HG02759 (cell line): ENCODE measurements around the gene NODAL.

Source experiments
- ATAC-seq: cut with Tn5 transposase; IDR thresholded peaks from one replicate; pipeline ENCODE4 v1.9.1; 2021; ENCODE audit warnings: mild to moderate bottlenecking, moderate library complexity; ENCODE audit not compliant: unreplicated experiment

NODAL gene

DNA sequence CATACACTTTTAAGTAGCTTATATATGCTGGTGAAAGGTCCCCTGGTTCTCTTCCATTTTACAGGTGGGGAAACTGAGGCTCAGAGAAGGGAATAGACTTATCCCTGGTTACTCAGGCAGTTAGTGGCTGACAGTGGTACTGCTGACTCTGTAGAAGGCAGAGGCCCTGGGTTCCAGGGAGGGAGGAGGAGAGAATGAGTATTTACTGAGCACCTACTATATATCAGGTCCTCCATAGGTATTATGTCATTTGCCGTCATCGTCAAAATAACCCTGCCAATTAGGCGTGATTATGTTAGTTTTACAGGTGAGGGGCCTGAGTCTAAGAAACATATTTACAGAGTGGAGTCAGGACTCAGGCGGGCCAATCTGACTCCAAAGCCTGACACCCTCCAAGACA is 23.8 kb upstream of the NODAL start:
- ATAC-seq, result no peak

DNA sequence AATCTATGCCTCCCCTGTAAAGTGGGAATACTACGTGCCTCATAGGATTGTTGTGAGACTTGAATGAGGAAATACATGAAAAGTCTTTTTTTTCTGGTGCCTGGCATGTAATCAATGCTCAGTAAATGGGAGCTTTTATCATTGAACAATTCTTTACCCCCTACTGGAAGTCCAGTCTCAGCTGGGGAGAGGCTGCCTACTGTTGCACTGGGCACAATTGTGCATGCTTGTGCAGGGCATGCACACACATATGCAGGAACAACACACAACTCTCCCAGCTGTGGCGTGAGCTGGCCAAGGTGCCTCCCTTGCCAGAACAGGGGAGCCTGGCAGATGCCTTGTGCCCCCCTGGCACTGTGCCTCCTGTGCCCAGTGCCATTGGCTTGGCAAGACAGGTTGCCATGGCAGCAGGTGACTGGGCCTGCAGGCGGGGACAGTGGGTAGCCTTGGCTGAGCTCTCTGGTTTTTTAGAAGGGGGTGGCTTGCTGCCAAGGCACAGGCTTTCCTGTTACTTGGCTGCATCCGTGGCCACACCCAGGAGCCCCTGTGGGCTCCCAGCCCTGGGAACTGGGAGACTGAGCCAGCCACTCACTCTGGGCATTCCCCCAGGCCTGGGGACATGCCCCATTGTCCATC is 21.0 kb upstream of the NODAL start:
- no peak for ATAC-seq

DNA sequence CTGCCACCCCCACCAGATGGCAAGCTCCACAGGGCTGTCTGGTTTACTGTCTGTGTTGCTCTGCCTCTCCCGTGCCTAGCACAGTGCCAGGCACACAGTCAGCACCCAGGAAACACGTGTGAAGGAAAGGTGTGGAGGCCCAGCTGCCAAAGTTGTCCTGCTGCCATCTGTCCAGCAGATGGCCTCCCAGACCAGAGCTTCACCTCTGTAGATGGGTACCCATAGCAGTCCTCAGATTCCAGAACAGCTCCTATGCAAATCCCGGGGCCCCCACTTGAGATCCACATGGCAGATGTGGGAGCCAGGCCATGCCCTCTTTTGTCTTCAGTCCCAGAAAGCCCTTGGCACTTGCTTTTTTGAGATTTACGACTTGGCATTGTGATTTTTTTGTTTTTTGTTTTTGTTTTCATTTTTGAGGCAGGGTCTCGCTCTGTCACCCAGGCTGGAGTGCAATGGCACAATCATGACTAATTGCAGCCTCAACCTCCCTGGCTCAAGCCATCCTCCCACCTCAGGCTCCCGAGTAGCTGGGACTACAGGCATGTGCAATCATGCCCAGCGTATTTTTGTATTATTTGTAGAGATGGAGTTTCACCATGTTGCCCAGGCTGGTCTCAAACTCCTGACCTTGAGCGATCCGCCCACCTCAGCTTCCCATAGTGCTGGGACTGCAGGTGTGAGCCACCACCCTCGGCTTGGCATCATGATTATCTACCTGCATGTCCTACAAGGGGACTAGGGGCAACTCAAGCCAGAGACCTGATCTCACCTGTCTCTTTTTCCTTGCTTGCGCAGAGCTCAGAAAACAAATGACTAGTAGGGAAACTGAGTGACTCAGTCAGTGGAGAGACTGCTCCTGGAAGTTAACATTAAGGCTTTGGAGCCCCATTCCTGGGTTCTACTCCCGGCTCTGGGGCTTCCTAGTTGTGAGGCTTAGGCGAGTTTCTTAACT is 20.2 kb upstream of the NODAL start:
- no peak for ATAC-seq

DNA sequence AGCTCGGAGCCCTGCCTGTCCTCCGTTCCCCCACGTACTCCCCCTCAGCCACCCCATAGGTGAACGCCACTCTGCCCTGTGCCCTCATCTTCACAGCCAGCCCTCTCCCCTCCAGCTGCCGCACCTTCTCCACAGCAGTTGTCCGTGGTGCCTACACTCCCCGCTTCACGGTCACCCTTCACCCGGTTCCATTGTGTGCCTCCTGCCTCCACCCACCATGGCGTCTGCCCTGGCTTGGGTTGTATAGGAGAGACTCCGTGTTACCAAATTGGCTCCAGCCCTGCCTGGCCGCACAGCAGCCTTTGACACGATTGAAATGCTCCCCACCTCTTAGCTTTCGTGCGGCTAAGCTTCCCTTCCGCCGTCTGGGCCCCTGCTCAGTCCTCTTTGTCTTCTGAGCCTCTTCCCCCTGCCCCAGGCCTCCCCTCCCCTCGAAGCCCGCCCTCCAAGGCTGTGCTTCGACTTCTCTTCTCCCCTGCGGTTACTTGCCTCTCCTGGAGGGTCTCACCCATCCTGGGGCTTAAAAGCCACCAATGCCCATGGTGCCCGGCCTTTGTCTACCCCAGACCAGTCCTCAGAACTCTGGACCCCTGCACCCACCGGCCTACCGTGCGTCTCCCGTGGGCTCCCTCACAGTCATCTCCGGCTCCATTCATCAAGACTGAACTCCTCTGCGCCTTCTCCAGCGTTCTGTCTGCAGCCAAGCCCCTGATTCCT is 18.5 kb upstream of the NODAL start:
- ATAC-seq, result no peak

DNA sequence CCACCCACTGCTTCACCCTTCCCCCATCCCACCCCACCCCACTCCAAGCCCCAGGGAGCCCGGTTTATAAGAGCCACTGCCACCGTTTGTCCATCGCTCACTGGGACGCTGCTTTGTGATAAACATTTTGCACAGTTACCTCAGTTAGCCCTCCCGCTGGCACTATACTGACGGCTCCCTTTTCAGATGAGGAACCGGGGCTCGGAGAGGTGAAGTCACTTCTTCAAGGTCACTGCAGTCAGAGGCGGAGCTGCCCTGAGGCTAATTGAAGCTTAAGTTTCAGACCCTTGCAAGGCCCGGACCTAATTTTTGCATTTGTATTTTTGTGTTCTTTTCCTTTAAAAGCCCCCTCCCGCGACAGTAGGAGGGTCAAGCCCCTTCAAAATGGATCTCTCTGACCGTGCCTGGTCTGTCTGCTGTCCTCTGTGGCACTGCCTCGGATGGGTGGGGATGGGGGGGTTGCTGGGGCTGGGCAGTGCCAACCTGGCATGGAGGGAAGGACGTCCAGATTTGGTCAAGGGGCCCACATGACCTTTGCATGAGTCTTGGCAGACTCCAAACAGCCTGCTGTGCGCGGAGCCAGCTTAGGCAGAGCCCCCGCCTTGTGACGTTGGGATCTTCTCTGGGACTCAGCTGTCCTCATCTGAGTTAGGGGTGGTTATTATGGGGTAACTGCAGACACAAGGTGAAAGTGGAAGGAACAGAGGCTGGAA is 17.7 kb upstream of the NODAL start:
- ATAC-seq, result no peak

DNA sequence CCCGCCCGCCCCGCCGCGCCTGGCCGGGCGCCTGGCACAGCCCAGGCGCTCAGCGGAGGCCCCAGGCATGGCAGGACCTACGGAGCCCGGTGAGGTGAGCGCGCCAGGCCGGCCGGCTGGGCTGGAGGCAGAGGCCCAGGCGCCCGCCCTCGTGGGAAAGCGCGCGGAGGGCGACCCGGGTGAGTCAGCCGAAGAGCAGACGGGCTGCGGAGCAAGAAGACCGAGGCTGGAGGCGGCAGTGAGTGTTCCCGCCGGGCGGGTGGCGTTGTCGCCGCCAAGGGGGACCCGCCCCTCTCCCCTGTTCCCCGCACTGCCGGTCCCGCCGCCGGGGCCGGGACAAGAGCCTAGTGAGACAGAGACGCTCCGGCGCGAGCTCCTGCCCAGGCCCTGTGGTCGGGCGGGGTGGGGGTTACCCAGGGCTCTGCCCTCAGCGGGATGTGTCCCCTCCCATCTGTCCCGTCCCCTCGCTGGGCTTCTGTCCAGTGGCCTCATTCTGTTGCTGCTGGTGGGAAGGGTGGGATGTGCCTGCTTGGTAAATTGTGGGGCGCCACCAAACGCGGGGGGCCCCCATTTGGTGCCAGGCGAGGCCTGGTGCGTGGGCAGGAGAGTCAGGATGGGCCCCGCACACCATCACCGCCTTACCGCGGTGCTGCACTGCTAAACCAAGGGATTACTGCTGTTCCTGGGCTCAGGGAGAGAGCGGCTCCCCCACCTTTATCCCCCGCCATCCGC is 17.0 kb upstream of the NODAL start:
- no peak for ATAC-seq

DNA sequence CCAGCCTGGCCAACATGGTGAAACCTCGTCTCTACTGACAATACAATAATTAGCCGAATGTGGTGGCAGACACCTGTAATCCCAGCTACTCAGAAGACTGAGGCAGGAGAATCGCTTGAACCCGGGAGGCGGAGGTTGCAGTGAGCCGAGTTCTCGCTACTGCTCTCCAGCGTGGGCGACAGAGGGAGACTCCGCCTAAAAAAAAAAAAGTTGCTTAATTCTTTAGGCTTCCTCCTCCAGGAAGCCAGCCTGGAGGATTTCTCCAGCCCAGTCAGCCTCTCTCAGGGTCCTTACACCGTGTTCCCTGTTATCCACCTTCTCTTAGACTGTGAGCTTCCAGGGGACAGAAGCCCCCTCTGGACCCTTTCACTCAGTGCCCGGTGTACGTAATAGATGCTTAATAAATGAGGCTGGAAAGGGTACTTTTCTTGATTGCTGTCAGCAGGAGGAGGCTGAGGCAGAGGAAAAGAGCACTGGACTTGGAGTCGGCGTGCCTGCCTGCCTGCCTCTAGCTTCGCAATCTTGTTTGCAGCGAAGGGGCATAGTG is 16.4 kb upstream of the NODAL start:
- ATAC-seq, result no peak

DNA sequence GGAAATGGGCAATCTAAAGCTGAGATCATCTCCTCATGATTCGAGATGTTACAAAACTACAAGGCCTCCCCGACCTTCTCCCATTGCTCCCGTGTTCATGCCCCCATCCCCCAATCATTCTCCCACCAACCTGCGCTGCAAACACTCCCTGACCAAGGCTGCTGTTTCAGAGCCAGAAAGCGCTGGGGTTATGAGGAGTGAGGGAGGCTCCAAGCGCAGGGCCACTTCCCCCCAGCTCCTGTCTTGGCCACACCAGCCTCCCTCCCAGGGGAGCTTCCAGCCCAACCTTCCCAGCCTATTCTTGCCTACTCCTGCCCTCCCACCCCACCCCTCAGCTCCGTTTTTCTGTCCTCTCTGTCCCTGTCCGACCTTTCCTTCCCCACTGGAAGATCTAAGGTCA is 14.7 kb upstream of the NODAL start:
- no peak for ATAC-seq

DNA sequence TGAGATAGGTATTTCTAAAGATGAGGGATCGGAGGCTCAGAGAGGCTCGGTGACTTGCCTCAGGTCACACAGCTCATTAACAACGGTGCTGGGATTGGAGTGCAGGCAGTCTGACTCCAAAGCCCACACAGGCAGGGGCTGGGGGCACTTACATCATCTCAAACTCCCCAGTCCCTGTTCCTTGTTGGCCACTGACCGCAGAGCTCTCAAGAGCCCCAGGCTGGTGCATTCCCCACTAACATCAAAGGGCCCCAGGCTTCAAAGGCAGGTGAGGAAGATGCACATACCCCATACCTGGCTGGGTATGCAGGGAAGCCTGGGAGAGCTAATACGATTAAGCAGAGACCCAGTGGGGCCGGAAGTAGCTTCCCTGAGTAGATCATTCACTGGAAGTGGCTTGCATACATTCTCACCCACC is 13.7 kb upstream of the NODAL start:
- no peak for ATAC-seq

DNA sequence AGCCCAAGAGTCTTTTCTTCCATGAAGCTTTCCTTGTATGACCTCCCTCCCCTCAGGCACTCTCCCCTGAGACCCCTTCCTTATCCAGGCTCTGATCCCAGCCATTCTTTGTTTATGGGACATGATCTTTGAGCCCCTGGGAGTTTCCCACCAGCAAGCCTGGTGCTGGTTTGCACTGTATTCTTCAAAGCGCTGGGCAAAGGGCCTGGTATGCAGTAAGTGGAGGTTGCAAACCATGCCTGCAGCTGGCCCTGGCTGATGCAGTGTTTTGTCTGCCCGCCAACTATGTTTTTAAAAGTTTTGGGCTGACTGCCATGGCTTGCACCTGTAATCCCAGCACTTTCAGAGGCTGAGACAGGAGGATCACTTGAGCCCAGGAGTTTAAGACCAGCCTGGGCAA is 6.8 kb upstream of the NODAL start:
- no peak for ATAC-seq

DNA sequence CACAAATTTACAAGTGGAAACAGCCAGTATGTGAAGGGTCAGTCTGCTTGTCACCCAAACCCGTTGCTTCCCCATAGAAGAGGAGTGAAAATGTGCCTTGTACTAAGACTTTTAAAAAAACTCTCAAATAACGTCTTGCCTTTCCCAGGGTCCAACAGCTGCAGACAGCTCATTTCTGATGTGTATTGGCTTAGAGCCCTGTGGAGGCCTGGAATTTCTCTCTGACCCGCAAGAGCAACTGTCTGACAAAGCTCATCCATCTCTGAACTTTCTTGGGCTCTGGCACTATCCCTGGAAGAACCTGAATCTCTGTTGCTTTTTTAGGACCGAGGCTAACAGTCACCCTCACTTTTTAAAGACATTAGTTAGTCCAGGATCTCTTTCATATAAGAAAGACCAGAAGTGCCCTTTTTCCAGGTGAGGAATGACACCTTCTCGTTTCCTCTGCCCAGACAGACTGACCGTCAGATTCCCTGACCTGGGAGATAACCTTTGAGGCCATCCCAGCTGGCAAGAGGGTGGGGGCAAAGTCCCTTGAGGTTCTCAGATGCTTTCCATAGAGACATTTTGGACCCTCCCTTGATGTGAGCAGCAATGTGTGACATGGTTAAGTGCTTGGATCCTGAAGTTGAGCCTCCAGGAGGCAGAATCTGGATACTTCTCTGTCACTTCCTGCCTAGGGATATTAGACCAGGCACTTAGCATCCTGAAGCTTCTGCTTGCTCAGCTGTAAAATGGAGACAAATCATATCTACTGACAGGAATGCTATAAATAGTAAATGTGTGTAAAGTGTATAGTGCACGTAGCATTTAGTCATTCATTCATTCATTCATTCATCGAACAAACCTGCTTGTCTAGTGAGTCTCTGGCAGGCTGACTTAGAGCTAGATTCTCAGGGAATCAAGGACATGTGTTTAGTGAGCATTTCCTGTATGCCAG is 4.5 kb upstream of the NODAL start:
- no peak for ATAC-seq

DNA sequence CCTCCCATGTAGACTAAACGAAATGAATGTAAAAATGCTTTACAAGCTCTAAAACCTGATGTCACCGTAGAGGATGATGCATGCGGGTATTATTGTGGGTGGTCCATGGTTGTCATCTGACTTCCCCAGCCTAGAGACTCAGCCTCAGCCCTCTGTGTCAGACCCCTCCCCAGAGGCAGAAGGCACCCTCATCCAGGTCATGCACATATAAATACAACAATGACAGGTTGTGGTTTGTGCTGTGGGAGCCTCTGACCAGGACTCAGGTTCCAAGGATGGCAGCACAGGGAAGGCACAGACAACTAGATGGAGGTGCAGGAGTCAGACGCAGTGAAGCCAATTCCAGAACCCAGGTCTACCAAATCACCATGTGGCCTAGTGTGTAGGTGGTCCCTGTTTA is 3.3 kb upstream of the NODAL start:
- no peak for ATAC-seq

DNA sequence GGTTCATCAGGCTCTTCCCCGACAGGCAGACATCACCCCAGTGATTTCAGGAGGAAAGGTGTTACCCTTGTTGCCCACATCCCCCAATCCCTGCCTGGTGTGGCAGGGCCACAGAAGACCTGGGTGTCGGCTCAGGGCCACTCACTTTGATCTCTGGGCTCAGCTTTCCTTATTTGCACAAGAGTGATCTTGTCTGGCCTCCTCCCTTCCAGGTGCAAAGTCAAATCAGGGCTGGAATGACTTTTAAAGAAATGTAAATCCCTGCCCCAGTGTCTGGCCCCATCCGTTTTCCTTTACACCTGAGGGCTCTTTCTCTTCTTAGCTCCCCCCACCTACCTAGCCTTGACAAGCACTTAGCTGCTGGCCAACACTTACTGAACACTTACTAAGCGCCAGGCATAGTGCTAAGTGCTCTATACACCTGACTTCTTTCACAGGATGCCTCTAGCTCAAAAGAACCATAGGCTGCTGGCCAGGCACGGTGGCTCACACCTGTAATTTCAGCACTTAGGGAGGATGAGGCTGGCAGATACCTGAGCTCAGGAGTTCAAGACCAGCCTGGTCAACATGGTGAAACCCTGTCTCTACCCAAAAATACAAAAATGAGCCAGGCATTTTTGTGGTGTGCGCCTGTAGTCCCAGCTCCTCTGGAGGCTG is 979 bp upstream of the NODAL start:
- no peak for ATAC-seq

DNA sequence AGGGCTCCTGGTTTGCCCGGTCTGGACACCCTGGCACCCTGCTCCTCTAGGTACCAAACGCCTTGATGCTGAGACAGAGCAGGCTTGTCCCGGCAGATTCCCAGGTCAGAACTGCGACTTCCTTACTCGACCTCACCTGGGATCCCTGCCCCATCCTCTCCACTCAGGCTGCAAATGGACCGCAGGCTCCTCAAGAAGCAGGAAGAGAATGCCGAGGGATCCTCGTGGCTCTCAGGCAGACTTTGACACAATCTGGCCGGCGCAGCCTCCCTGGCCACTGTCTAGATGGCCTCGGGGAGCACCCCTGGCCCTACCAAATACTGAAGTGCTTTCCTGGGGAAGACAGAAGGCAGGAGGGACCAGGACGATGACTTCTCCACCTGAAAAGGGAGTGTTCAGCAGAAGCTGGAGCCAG is 421 bp upstream of the NODAL start:
- ATAC-seq, result no peak

DNA sequence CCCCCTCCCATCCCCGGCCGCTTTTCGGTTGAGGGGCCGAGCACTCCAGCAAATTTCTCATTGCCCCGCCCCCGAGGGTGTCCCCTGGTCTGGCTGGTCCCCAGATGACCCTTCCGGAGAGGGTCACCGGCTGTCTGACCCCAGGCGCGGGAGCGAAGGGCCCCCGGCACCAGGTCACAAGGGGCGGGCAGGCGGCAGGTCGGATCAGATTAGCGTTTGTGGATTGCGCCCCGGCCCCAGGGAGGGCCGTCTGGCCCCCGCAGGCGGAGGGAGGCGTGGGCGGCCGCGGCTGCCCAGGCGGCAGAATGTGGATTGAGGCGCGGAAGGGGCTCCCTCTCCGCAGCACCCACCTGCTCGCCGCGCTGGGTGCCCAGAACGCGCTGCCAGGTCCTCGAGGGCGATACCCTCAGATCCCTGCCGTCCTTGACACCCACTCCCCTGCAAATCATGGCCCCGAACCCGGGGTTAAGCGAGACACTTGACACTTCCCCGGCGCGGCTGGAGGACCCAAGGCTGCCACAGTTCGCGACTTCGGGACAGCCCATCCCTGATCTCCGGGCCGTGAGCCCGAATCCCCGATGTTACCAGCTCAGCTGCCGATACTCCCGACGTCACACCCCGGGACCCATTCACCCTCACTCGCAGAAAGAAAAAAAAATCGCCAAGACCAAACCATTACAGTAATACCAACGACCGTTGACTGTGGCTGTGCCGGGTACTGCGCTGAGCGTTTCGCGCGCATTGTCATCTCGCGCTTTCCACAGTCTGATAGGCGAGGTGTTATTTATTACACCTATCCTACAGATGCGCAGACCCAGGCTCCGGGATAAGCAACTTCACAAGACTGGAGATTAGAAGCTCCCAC is 953 bp downstream of the NODAL start:
- no peak for ATAC-seq

DNA sequence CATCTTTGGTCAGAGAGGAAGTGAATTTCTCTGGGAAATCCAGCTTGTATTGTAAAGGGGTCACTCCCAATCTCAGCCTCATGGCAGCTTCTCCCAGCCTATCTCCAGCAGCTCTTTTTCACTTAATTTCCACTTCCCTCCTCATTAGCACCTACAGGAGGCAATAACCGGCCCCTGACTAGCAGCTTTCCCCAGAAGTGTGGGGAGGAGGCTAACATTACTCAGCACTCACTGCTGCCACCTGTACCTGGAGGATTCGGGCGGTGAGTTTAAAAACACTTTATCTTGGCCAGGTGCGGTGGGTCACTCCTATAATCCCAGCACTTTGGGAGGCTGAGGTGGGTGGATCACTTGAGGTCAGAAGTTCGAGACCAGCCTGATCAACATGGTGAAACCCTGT is 3.8 kb downstream of the NODAL start:
- no peak for ATAC-seq

DNA sequence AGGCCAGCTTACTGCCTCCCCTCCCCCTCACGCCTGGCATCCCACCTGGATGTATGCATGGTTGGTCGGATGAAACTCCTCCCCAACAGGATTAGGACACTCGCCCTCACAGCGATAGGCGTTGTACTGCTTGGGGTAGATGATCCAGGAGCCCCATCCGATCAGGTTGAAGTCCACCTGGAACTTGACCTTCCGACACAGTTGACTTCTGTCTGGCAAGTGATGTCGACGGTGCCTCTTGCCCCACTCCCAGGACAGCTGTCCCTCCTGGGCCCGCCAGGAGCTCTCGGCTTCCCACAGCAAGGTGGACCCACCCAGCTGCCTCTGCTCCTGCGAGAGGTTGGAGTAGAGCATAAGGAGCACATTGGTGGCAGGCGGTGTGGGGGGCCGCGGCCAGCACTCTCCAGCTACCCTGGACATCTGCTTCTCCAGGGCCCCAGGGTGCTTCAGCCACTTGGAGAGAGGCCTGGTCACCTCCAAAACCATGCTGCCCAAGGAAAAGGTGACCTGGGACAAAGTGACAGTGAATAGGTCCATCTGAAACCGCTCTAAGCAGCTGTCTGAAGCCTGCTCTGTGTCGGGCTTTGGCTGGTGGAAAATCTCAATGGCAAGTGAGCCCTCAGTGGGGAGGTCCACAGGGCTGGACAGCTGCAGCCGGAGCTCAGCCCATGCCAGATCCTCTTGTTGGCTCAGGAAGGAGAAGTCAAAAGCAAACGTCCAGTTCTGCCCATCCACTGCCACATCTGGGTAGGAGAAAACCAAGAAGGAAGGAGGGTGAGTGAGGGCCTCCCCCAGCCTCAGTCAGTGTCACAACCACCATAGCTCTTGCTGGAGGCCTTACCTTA is 6.0 kb downstream of the NODAL start:
- no peak for ATAC-seq
